Keratinocyte (primary cell): Measurements from ENCODE around the gene TSHZ3. TPM values are rescaled to one million over a fixed set of nuclear protein-coding genes. Genes with fewer than 3 reads are reported as not detected.
A peak's percentile ranks its signal among the peaks of the same experiment; 100 is the strongest.

Experiments
- DNase-seq: peaks from one replicate; pipeline ENCODE4 v3.0.0-alpha.2; 2011; ENCODE audit warnings: low read depth, missing footprints, low spot score
- FAIRE-seq: peaks from 2 replicates; lab custom pipeline; 2011; peaks lifted over from hg19 to GRCh38; lab: Jason Lieb, UNC
- H2AFZ ChIP-seq: 2 replicates; pipeline ENCODE4 v1.6.0; 2012; ENCODE audit warnings: low read length, control low read depth, inconsistent platforms; ENCODE audit not compliant: control insufficient read depth
- H3K27ac ChIP-seq: 2 replicates; pipeline ENCODE4 v1.5.1; 2011; ENCODE audit warnings: low read length; ENCODE audit not compliant: control insufficient read depth, insufficient read depth
- H3K27me3 ChIP-seq: 3 replicates; pipeline ENCODE4 v1.6.0; 2011; ENCODE audit warnings: low read length; ENCODE audit not compliant: control insufficient read depth, insufficient read depth; ENCODE audit errors: extremely low read depth
- H3K36me3 ChIP-seq, 2 experiments: 2 replicates in 1 of 2; 3 replicates in 1 of 2; pipeline ENCODE4 v1.5.1; 2011; ENCODE audit warnings: low read length in 2 of 2, mild to moderate bottlenecking in 1 of 2; ENCODE audit not compliant: control insufficient read depth in 2 of 2, insufficient read depth in 2 of 2; ENCODE audit errors: extremely low read depth in 1 of 2
- H3K4me1 ChIP-seq: 3 replicates; pipeline ENCODE4 v1.5.1; 2011; ENCODE audit warnings: low read length; ENCODE audit not compliant: control insufficient read depth, insufficient read depth; ENCODE audit errors: extremely low read depth
- H3K4me2 ChIP-seq: 3 replicates; pipeline ENCODE4 v1.6.0; 2011; ENCODE audit warnings: low read depth, low read length; ENCODE audit not compliant: control insufficient read depth, insufficient read depth; ENCODE audit errors: extremely low read depth
- H3K4me3 ChIP-seq, 3 experiments: fragments of 200-600 bp in 1 of 3; sonication (generic) in 1 of 3; 2 replicates in 2 of 3; 3 replicates in 1 of 3; pipeline ENCODE4 v1.5.1; 2011 to 2016; ENCODE audit warnings: low read length in 3 of 3, mild to moderate bottlenecking in 3 of 3, control low read depth in 2 of 3, inconsistent platforms in 1 of 3, low read depth in 1 of 3, mixed read lengths in 1 of 3, mixed run types in 1 of 3, moderate library complexity in 1 of 3; ENCODE audit not compliant: control insufficient read depth in 2 of 3, insufficient read depth in 2 of 3; ENCODE audit errors: extremely low read depth in 1 of 3
- H3K79me2 ChIP-seq: 2 replicates; pipeline ENCODE4 v1.6.0; 2012; ENCODE audit warnings: low read length; ENCODE audit not compliant: control insufficient read depth, insufficient read depth
- H3K9ac ChIP-seq: 3 replicates; pipeline ENCODE4 v1.6.0; 2011; ENCODE audit warnings: low read length; ENCODE audit not compliant: control insufficient read depth, insufficient read depth; ENCODE audit errors: extremely low read depth
- H3K9me1 ChIP-seq: 3 replicates; pipeline ENCODE4 v1.6.0; 2011; ENCODE audit warnings: low read length; ENCODE audit not compliant: control insufficient read depth, insufficient read depth; ENCODE audit errors: extremely low read depth
- H3K9me3 ChIP-seq: 2 replicates; pipeline ENCODE4 v1.5.1; 2012; ENCODE audit warnings: low read depth, low read length; ENCODE audit not compliant: control insufficient read depth
- H4K20me1 ChIP-seq: 3 replicates; pipeline ENCODE4 v1.6.0; 2011; ENCODE audit warnings: low read length; ENCODE audit not compliant: control insufficient read depth, insufficient read depth; ENCODE audit errors: extremely low read depth
- EZH2 ChIP-seq: IDR thresholded peaks from one replicate; pipeline ENCODE4 v1.6.1; 2012; ENCODE audit warnings: inconsistent platforms, mild to moderate bottlenecking, low read length, moderate library complexity
- dilution Hi-C: fragments of 300-500 bp; cut with MboI; formaldehyde crosslinking; loops from one replicate; pipeline ENCODE4 v1.7.0; 2020; ENCODE audit warnings: low sequenced_read_pairs; ENCODE audit not compliant: extremely low pct_ligation_motif_present
- polyA plus RNA-seq, 5 experiments: library from polyadenylated mRNA; depleted of rRNA in 3 of 5; stranded (reverse) in 3 of 5; stranded (forward) in 1 of 5; unstranded in 1 of 5; fragments of >200 nt; gene quantifications; 1 replicate in 1 of 5; 2 replicates in 3 of 5; 3 replicates in 1 of 5; pipeline versions ENCODE4 v1.2.1 to v1.2.3, GENCODE V29; 2011 to 2012; ENCODE audit warnings: missing spikeins in 2 of 5, low read depth in 1 of 5, low replicate concordance in 1 of 5
- TF ChIP-seq, protein P1 (sequence below), 3 experiments: IDR thresholded peaks in 1 of 3; conservative IDR thresholded peaks in 1 of 3; optimal IDR thresholded peaks in 1 of 3; 2 replicates in 2 of 3; 3 replicates in 1 of 3; pipeline versions ENCODE3 to v1.5.1; 2011; ENCODE audit warnings: low read length in 3 of 3, mild to moderate bottlenecking in 3 of 3, moderate library complexity in 2 of 3, control low read depth in 1 of 3, inconsistent platforms in 1 of 3; ENCODE audit not compliant: insufficient read depth in 2 of 3; ENCODE audit errors: extremely low read depth in 1 of 3

TSHZ3 gene
- polyA plus RNA-seq, 1 donor (not counting 4 experiments of a cell fraction or from before 2014, with no cell fraction given): 3.6 TPM

DNA sequence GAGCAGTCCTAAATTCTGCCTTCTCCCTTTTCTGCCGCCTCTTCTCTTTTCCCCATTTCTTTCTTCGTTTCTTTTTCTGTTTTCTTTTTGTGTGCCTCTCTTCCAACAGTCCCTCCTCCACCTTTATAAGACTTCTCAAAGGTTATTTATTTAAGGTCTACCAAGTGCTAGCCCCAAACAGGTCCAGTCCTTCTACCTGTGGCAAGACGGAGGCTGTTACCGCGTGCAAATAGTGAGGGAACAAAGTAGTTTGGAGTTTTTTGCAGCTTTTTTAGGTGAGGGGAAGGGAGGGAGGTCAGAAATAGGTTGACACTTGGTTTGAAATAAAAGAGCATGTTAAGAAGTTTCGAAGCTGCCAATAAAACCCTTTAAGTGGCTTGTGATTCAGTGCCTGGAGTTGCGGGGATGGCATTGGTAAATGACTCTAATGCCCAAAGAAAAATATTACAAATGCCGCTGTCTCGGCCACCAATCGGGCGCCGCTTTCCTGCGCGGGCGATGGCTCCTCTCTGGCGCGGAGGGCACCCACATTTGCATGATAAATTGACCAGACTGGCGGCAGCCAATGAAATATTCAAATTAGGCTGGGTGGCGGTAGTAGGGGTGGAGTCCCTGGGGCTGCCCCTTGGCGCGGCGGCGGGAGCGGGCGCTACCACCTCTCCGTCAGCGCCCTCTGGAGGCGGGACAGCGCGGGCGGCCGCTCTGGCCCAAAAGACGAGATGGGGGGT, 7.5 kb upstream of the TSHZ3 start:
- Histone ChIP-seq H2AFZ (no peak overlapping the region), H3K9ac (no peak overlapping the region), H3K27me3 (peaks cover 49% of the 10 kb centered on the region), H3K9me1 (no peaks in the 10 kb centered on the region), H3K4me1 (peaks cover 22% of the 10 kb centered on the region), H4K20me1 (no peaks in the 10 kb centered on the region), H3K4me3 (no peak overlapping the region), H3K79me2 (no peaks in the 10 kb centered on the region), H3K4me2 (peak overlapping the region; percentile 35), H3K9me3 (no peaks in the 10 kb centered on the region), H3K27ac (no peak overlapping the region), H3K36me3 (no peaks in the 10 kb centered on the region)
- DNase-seq (no peak), FAIRE-seq (no peak)
- dilution Hi-C loops: no loop called here
- no peak for TF ChIP-seq EZH2
- TF ChIP-seq, protein P1, sequence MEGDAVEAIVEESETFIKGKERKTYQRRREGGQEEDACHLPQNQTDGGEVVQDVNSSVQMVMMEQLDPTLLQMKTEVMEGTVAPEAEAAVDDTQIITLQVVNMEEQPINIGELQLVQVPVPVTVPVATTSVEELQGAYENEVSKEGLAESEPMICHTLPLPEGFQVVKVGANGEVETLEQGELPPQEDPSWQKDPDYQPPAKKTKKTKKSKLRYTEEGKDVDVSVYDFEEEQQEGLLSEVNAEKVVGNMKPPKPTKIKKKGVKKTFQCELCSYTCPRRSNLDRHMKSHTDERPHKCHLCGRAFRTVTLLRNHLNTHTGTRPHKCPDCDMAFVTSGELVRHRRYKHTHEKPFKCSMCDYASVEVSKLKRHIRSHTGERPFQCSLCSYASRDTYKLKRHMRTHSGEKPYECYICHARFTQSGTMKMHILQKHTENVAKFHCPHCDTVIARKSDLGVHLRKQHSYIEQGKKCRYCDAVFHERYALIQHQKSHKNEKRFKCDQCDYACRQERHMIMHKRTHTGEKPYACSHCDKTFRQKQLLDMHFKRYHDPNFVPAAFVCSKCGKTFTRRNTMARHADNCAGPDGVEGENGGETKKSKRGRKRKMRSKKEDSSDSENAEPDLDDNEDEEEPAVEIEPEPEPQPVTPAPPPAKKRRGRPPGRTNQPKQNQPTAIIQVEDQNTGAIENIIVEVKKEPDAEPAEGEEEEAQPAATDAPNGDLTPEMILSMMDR (optimal IDR thresholded peaks at IDR 0.05 in 1 of 3, IDR thresholded peaks at IDR 0.05 in 1 of 3, conservative IDR thresholded peaks at IDR 0.05 in 1 of 3; ENCODE audit: extremely low read depth in 1 of 3, insufficient read depth in 2 of 3, low read length in 3 of 3): peak in 2 of 3 experiments; percentile 71 to 73

DNA sequence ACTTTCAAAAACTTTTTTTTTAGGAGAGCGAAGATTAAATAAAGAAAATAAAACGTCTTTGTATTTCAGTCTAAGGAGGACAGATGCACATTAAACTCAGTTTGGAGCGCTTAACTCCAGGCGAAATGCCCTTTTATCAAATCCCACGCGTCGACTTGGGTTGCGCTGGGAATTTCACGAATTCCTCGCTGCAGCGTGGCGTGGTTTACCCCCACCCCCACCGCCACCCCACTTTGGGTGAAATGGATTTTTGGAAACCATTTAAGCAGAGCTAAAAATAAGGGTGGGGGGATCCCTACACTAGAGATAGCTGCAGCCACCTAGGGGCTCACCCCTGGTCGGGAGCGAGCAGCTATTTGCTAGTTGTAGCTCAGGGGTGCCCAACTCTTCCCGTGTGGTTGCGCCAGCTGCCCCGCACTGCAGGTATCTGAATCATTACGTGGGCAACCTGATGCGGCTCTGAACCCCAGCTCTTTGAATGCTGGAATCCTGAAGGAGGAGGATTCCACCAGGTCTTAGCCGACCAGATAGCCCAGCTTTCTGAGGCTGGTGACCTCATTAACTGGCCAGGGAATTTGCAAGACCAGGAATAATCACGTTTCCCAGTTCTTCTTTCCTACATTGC, 6.5 kb upstream of the TSHZ3 start:
- Histone ChIP-seq H3K9me3 (no peaks in the 10 kb centered on the region), H3K27ac (no peak overlapping the region), H3K4me3 (no peak overlapping the region), H4K20me1 (no peaks in the 10 kb centered on the region), H3K4me1 (peaks cover 27% of the 10 kb centered on the region), H3K4me2 (no peak overlapping the region), H3K36me3 (no peaks in the 10 kb centered on the region), H2AFZ (no peak overlapping the region), H3K9me1 (no peaks in the 10 kb centered on the region), H3K79me2 (no peaks in the 10 kb centered on the region), H3K27me3 (peaks cover 50% of the 10 kb centered on the region), H3K9ac (no peak overlapping the region)
- DNase-seq (no peak), FAIRE-seq (no peak)
- dilution Hi-C loops: no loop called here
- TF ChIP-seq, protein P1 (optimal IDR thresholded peaks at IDR 0.05 in 1 of 3, IDR thresholded peaks at IDR 0.05 in 1 of 3, conservative IDR thresholded peaks at IDR 0.05 in 1 of 3; ENCODE audit: extremely low read depth in 1 of 3, insufficient read depth in 2 of 3, low read length in 3 of 3): no peak
- peak; percentile 70 for TF ChIP-seq EZH2
